Choroid plexus epithelial cell (primary cell): Measurements from ENCODE around the gene LEMD2.

ENCODE experiments used
- DNase-seq: peaks from one replicate; pipeline ENCODE4 v3.0.0-alpha.2; 2010; ENCODE audit warnings: low read depth
- H3K4me3 ChIP-seq: 2 replicates; pipeline ENCODE4 v1.5.1; 2011; ENCODE audit warnings: low read depth, mild to moderate bottlenecking, control low read depth, low read length, moderate library complexity
- TF ChIP-seq, protein P1 (sequence below): conservative IDR thresholded peaks from 2 replicates; pipeline ENCODE4 v1.5.1; 2011; ENCODE audit warnings: low read depth, mild to moderate bottlenecking, control low read depth, inconsistent platforms, low read length, moderate library complexity

Gene LEMD2

DNA sequence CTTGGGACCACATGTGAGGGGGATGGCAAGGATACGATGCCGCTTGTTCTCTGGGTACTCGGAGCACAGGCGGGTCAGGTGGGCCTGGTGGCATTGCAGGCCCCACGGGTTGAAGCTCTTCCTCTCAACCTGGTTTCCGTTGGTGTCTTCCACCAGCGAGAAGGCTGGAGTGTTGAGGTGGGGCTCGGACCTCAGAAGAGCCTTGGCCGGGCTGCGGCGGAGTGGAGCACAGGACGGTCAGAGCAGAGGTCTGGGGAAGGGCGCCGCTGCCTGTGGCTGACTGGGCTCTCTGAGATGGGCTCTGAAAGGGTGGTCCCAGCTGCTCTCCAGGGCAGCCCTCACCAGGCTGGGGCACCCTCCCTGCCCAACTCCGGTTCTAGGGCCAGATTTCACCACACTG is 62.2 kb downstream of the LEMD2 start:
- TF ChIP-seq, protein P1, sequence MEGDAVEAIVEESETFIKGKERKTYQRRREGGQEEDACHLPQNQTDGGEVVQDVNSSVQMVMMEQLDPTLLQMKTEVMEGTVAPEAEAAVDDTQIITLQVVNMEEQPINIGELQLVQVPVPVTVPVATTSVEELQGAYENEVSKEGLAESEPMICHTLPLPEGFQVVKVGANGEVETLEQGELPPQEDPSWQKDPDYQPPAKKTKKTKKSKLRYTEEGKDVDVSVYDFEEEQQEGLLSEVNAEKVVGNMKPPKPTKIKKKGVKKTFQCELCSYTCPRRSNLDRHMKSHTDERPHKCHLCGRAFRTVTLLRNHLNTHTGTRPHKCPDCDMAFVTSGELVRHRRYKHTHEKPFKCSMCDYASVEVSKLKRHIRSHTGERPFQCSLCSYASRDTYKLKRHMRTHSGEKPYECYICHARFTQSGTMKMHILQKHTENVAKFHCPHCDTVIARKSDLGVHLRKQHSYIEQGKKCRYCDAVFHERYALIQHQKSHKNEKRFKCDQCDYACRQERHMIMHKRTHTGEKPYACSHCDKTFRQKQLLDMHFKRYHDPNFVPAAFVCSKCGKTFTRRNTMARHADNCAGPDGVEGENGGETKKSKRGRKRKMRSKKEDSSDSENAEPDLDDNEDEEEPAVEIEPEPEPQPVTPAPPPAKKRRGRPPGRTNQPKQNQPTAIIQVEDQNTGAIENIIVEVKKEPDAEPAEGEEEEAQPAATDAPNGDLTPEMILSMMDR: no peak
- no peak overlapping the region for H3K4me3 ChIP-seq
- no peak for DNase-seq

DNA sequence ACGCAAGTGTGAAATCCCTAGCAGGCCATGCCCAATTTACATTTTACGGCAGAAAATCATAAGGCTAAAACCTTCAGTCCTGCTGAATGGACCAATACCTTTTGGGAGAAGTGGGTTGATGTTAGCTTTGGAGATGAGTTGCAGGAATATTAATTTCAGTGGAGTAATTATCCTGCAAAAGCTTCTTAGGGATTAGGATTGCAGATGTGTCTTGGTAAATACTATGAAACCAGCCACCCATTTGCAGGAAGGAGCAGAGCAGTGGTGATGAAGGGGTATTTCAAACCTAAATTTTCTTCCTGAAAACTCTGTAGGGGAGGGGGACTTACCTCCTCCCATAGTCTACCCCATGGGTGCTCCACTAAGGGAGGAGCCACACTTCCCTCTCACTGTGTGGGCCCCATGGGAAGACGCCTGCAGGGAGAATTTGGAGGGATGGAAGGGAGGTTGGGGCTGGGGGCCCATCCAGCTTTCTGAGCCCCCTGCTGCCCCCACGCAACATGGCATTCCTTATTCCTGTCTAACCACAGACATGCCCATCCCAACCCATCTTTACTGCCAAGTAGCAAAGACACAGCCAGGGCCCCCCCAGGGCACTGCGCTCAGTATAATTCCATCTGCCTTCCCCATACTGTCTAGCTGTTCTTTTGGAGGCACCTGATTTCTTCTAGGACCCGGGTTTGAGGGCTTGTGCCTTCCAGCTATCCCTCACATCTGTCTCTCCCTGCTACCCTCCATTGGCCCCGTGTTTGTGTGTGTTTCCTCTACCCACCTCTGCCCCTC is 62.8 kb downstream of the LEMD2 start:
- TF ChIP-seq, protein P1: no peak
- DNase-seq: no peak
- H3K4me3 ChIP-seq: no peak overlapping the region

DNA sequence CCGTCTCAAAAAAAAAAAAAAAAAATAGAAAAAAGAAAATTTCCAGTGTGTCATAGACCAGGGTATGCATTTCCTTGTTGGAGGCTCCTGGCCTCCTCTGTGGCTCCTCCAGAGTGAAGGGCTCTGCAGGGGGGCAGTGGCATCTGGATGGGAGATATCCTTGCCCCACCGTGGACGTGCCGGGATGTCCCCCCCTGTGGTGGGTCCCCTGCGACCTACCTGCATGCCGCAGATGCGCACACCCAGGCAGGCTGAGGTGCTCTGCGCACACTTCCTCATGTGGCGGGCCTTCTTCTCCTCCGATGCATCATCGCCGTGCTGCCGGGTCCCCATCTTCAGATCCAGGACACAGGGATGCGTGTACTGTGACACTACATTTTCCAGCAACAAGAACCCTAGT is 63.7 kb downstream of the LEMD2 start:
- TF ChIP-seq, protein P1: no peak
- DNase-seq: no peak
- no peak overlapping the region for H3K4me3 ChIP-seq

DNA sequence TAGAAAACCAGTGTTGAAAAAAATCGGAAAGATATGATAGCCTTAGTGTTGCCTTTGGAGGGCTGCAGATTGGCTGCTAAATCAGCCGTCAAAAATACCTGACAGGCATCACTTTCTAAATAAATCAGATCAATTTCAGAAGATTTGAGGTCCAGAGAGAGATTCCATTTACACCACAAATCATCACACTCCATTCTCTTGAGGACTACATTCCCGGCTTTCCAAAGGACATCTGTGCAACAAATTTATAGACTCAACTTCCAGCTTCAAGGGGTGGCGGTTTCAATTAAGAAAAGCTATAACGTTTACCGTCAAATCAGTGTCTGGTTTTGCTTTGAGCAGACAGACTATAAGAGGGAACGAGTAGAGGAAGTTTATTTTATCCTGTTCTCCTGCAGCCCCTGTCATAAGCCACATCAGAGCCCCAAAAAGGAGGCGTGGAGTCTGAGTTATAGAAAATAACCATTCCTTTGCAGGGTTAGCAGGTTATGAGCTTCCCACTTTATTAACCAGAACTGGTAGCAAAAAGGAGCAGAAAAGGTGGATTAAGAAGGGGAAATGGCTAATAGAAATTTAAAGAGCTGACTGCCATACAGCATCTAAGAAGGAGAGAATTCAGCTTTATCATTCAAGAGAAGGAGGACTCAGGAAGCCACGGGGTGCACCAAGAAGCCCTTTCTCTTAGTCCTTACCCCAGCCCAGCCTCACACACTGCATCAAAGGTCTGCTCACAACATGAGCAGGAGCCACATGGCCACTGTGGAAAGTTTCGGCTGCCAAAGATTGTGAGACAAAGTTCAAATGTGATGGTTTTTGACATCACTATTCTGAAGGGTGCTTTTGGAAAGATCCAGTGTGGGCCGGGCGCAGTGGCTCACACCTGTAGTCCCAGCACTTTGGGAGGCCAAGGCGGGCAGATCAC is 64.6 kb downstream of the LEMD2 start:
- no peak overlapping the region for H3K4me3 ChIP-seq
- TF ChIP-seq, protein P1: no peak
- no peak for DNase-seq

DNA sequence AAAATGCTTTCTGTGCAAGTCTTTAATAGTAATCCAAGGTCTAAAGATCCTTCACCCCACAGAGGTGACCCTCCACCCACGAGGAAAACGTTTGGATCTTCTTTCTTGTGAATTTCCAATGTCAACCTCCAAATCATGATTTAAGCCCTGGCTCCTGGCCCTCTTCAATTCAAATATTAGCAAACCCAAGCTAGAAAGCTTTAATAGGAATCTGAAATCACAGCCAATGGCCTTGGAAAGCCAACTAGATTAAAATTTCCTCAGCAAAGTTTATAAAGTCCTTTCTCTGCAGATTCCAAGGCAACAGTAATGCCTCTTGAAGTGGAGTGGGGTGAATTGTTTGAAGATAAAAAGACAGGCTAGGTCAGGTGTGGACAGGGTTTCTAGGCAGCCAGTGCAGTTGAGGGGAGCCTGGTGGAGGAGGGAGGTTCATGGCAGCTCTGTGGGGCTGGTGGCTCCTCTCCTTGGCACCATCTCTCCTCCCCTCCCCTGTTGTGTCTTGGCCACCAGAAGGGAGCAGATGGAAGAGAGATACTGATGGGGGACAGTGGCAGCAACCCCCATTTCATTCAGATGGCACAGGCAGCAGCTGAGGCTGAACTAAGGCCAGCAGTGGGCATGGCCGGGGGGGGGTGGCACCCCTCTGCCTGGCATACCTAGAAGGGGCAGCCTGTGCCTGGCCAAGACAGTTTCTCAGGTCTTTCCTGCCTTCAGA is 65.4 kb downstream of the LEMD2 start:
- no peak overlapping the region for H3K4me3 ChIP-seq
- TF ChIP-seq, protein P1: no peak
- DNase-seq: no peak

DNA sequence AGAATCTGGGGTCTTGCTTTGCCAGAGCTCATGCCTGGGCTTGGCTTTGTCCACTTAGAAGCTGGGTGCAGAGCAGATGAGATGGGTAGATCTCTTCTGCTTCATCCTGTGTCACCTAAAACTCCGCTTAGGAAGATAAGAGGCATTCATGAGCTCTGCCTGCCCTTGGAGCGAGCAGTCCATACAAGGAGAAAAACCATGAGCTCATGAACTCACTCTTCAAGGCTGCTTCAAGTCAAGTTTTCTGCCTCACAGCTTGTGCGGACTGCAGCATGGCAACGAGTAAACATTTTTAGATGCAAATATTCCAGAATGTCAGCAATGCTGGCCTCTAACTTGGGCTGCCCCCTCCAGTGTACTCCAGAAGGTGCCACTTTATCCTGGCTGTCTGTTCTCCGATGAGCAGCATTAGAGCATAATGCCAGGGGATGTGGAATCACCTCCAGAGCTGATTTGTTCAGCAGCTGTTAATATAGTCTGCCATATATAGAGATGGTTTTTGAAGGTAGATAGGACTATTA is 66.8 kb downstream of the LEMD2 start:
- DNase-seq: no peak
- TF ChIP-seq, protein P1: no peak
- H3K4me3 ChIP-seq: no peak overlapping the region
